ENCODE data around the gene ESPL1. TPM values are rescaled to one million over a fixed set of nuclear protein-coding genes. Genes with fewer than 3 reads are reported as not detected.

ESPL1 gene
- total RNA-seq, 1 experiment from 2014 or later: 12.1 TPM

GRCh38 chr12:53251477-53252348, 16.4 kb upstream of the ESPL1 start:
- Mint-ChIP-seq H3K36me3 (ENCODE audit: insufficient read depth, unreplicated experiment) (peaks cover 6% of the 10 kb centered on the region), H3K27ac (ENCODE audit: low read depth, unreplicated experiment) (peak overlapping the region; percentile 83), H3K4me3 (ENCODE audit: unreplicated experiment) (peak overlapping the region; percentile 87), H3K27me3 (ENCODE audit: insufficient read depth, unreplicated experiment) (no peaks in the 10 kb centered on the region), H3K4me1 (ENCODE audit: insufficient read depth, unreplicated experiment) (peaks cover 25% of the 10 kb centered on the region), H3K9me3 (ENCODE audit: unreplicated experiment) (no peaks in the 10 kb centered on the region)
- peak; percentile 77 for DNase-seq (ENCODE audit: unreplicated experiment)
- intact Hi-C loops (cut with micrococcal nuclease): loop anchor here (1.0 to 2.0 kb wide), 2 partner anchors 31 to 38 kb away; no protein-coding TSS in a partner anchor
- no TSS peak for BruUV-seq (replicated peaks)
- TF ChIP-seq, protein P1, sequence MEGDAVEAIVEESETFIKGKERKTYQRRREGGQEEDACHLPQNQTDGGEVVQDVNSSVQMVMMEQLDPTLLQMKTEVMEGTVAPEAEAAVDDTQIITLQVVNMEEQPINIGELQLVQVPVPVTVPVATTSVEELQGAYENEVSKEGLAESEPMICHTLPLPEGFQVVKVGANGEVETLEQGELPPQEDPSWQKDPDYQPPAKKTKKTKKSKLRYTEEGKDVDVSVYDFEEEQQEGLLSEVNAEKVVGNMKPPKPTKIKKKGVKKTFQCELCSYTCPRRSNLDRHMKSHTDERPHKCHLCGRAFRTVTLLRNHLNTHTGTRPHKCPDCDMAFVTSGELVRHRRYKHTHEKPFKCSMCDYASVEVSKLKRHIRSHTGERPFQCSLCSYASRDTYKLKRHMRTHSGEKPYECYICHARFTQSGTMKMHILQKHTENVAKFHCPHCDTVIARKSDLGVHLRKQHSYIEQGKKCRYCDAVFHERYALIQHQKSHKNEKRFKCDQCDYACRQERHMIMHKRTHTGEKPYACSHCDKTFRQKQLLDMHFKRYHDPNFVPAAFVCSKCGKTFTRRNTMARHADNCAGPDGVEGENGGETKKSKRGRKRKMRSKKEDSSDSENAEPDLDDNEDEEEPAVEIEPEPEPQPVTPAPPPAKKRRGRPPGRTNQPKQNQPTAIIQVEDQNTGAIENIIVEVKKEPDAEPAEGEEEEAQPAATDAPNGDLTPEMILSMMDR (IDR thresholded peaks at IDR 0.05; ENCODE audit: unreplicated experiment): peak; percentile 48
- CTCF ChIA-PET: interaction anchor here (0.5 to 4.2 kb wide), 25 partner anchors 9 to 1136 kb away, joined by 3 to 49 read pairs (median 4); partner anchors contain the start of genes ESPL1, PFDN5 and RARG
- POLR2A ChIA-PET: interaction anchor here (0.5 to 3.1 kb wide), 22 partner anchors 9 to 1293 kb away, joined by 3 to 43 read pairs (median 5); partner anchors contain the start of genes ATG101, CSAD, ESPL1 and PFDN5

DNA sequence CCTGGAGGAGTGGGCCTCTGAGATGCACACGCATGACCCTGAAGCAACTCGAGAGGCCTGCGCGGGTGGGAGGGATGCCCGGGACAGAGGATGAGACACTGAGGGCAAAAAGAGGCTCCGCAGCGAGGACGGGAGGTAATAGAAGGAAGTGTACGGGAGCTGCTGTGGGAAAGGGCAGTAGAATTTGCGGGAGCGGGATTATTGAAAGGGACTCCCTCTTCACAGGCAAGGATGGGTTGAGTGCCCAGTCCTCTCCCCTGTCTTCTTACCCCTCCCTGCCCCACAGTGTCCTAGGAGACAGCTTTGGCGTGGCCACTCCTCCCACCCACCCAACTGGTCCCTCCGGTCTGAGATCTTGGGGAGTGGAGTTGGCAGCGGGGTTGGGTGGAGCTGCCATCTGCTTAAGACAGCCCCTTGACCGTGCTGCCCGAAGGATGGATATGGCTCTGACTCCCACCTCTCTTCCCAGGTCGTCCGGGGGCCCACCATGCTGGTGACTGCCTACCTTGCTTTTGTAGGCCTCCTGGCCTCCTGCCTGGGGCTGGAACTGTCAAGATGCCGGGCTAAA, 15.7 kb upstream of the ESPL1 start:
- Mint-ChIP-seq H3K27ac (ENCODE audit: low read depth, unreplicated experiment) (peak overlapping the region; percentile 83), H3K4me3 (ENCODE audit: unreplicated experiment) (peak overlapping the region; percentile 87), H3K9me3 (ENCODE audit: unreplicated experiment) (no peaks in the 10 kb centered on the region), H3K27me3 (ENCODE audit: insufficient read depth, unreplicated experiment) (no peaks in the 10 kb centered on the region), H3K36me3 (ENCODE audit: insufficient read depth, unreplicated experiment) (peaks cover 6% of the 10 kb centered on the region), H3K4me1 (ENCODE audit: insufficient read depth, unreplicated experiment) (peaks cover 25% of the 10 kb centered on the region)
- no peak for DNase-seq (ENCODE audit: unreplicated experiment)
- ChIA-PET CTCF (interaction anchor here (0.6 to 4.2 kb wide), 8 partner anchors 12 to 700 kb away, joined by 3 to 49 read pairs (median 9); partner anchors contain the start of genes ESPL1 and KRT71), POLR2A (interaction anchor here (0.8 to 3.1 kb wide), 12 partner anchors 9 to 189 kb away, joined by 3 to 43 read pairs (median 5); partner anchors contain the start of genes CSAD, ESPL1, PFDN5 and PRR13)
- TF ChIP-seq, protein P1 (IDR thresholded peaks at IDR 0.05; ENCODE audit: unreplicated experiment): no peak
- intact Hi-C loops (cut with micrococcal nuclease): no loop called here
- no TSS peak for BruUV-seq (replicated peaks)

- peak overlapping the region; percentile 83 for H3K27ac Mint-ChIP-seq (ENCODE audit: low read depth, unreplicated experiment)
- H3K36me3 Mint-ChIP-seq (ENCODE audit: insufficient read depth, unreplicated experiment): peaks cover 6% of the 10 kb centered on the region
- POLR2A ChIA-PET: interaction anchor here (0.9 to 3.1 kb wide), 6 partner anchors 8 to 173 kb away, joined by 3 to 43 read pairs (median 12); partner anchors contain the start of genes ESPL1 and PFDN5
- BruUV-seq (replicated peaks): no TSS peak
- no peak for DNase-seq (ENCODE audit: unreplicated experiment)
- H3K27me3 Mint-ChIP-seq (ENCODE audit: insufficient read depth, unreplicated experiment): no peaks in the 10 kb centered on the region
- intact Hi-C loops (cut with micrococcal nuclease): no loop called here
- no peaks in the 10 kb centered on the region for H3K9me3 Mint-ChIP-seq (ENCODE audit: unreplicated experiment)
- CTCF ChIA-PET: interaction anchor here (0.6 to 4.2 kb wide), 9 partner anchors 9 to 199 kb away, joined by 3 to 49 read pairs (median 3); partner anchors contain the start of gene ESPL1
- peak overlapping the region; percentile 87 for H3K4me3 Mint-ChIP-seq (ENCODE audit: unreplicated experiment)
- peaks cover 25% of the 10 kb centered on the region for H3K4me1 Mint-ChIP-seq (ENCODE audit: insufficient read depth, unreplicated experiment)
- TF ChIP-seq, protein P1 (IDR thresholded peaks at IDR 0.05; ENCODE audit: unreplicated experiment): no peak
Measured at GRCh38 chr12:53253298-53253697, 14.8 kb upstream of the ESPL1 start.

Data from MCF 10A (cell line).